HepG2 (cell line): ENCODE measurements around the gene NDUFB10. TPM values are rescaled to one million over a fixed set of nuclear protein-coding genes. Genes with fewer than 3 reads are reported as not detected.
A peak's percentile ranks its signal among the peaks of the same experiment; 100 is the strongest.

Experiments used
- BCL3 ChIP-seq: sonication (generic); formaldehyde crosslinking; IDR thresholded peaks from 2 replicates; pipeline ENCODE4 v1.5.1; 2020; ENCODE audit warnings: mild to moderate bottlenecking, missing genetic modification reagents, moderate library complexity
- ELF3 ChIP-seq: IDR thresholded peaks from 2 replicates; pipeline ENCODE4 v1.6.1; 2016; ENCODE audit warnings: missing genetic modification reagents, missing compliant biosample characterization
- ELF4 ChIP-seq: sonication (generic); formaldehyde crosslinking; IDR thresholded peaks from 2 replicates; pipeline ENCODE4 v1.5.0; 2020; ENCODE audit warnings: missing genetic modification reagents, mild to moderate bottlenecking, moderate library complexity, borderline replicate concordance
- HDAC2 ChIP-seq: sonication (generic); formaldehyde crosslinking; IDR thresholded peaks from 2 replicates; pipeline ENCODE4 v1.4.0; 2020; ENCODE audit warnings: missing genetic modification reagents
- KAT7 ChIP-seq: IDR thresholded peaks from 2 replicates; pipeline ENCODE4 v1.6.1; 2018; ENCODE audit warnings: borderline replicate concordance, missing compliant biosample characterization
- SMYD3 ChIP-seq: sonication (generic); formaldehyde crosslinking; IDR thresholded peaks from 2 replicates; pipeline ENCODE4 v1.8.1; 2023; ENCODE audit warnings: mild to moderate bottlenecking, missing genetic modification reagents
- SP140L ChIP-seq: sonication (generic); formaldehyde crosslinking; IDR thresholded peaks from 2 replicates; pipeline ENCODE4 v1.4.0; 2020; ENCODE audit warnings: missing genetic modification reagents, borderline replicate concordance
- SP2 ChIP-seq: sonication (generic); formaldehyde crosslinking; IDR thresholded peaks from 2 replicates; pipeline ENCODE4 v1.5.1; 2020; ENCODE audit warnings: mild to moderate bottlenecking, missing genetic modification reagents
- TBX3 ChIP-seq: fragments of 450-650 bp; IDR thresholded peaks from 2 replicates; pipeline ENCODE4 v1.6.1; 2017; ENCODE audit warnings: antibody characterized with exemption, mild to moderate bottlenecking, inconsistent platforms, borderline replicate concordance
- TERF1 ChIP-seq: sonication (generic); formaldehyde crosslinking; IDR thresholded peaks from 2 replicates; pipeline ENCODE4 v1.8.0; 2022; ENCODE audit warnings: mild to moderate bottlenecking, missing genetic modification reagents, moderate library complexity
- XRCC5 ChIP-seq: fragments of 200-400 bp; formaldehyde crosslinking; optimal IDR thresholded peaks from 2 replicates; pipeline ENCODE3; 2017; ENCODE audit warnings: mild to moderate bottlenecking, low read length
- ZNF138 ChIP-seq: sonication (generic); formaldehyde crosslinking; IDR thresholded peaks from 2 replicates; pipeline ENCODE4 v1.5.0; 2020; ENCODE audit warnings: mild to moderate bottlenecking, low read depth, missing genetic modification reagents
- ZNF430 ChIP-seq: sonication (generic); formaldehyde crosslinking; IDR thresholded peaks from 2 replicates; pipeline ENCODE4 v1.9.0; 2021; ENCODE audit warnings: mild to moderate bottlenecking, missing genetic modification reagents
- ZNF577 ChIP-seq: sonication (generic); formaldehyde crosslinking; IDR thresholded peaks from 2 replicates; pipeline ENCODE4 v1.4.0; 2020; ENCODE audit warnings: mild to moderate bottlenecking, low read depth, missing genetic modification reagents, borderline replicate concordance
- ZSCAN20 ChIP-seq: sonication (generic); formaldehyde crosslinking; IDR thresholded peaks from 2 replicates; pipeline ENCODE4 v1.4.0; 2020; ENCODE audit warnings: missing genetic modification reagents, mild to moderate bottlenecking, borderline replicate concordance
- polyA plus RNA-seq, 8 experiments: library from polyadenylated mRNA; depleted of rRNA in 3 of 8; stranded (reverse) in 7 of 8; unstranded in 1 of 8; fragments of >200 nt; fragmentation: Illumina TruSeq in 4 of 8; extraction: Trizol in 4 of 8; gene quantifications; 2 replicates each; pipeline versions ENCODE4 v1.2.1 to v1.2.3, GENCODE V29; 2011 to 2016; ENCODE audit warnings: low read depth in 4 of 8, missing spikeins in 1 of 8, mixed read lengths in 1 of 8; ENCODE audit not compliant: insufficient read depth in 1 of 8
- total RNA-seq, 5 experiments: library from RNA; depleted of rRNA; stranded (reverse); fragments of >200 nt; fragmentation: Illumina TruSeq; extraction: Trizol; gene quantifications; 2 replicates each; pipeline ENCODE4 v1.2.3, GENCODE V29; 2016; ENCODE audit warnings: low read depth in 1 of 5
- TF ChIP-seq, protein P1 (sequence below): sonication (generic); formaldehyde crosslinking; IDR thresholded peaks from 2 replicates; pipeline ENCODE4 v1.4.0; 2020; ENCODE audit warnings: missing genetic modification reagents
- TF ChIP-seq, protein P2 (sequence below), 2 experiments: sonication (generic) in 1 of 2; formaldehyde crosslinking in 1 of 2; IDR thresholded peaks; 2 replicates each; pipeline versions ENCODE4 v1.4.0 to v1.6.1; 2016 to 2020; ENCODE audit warnings: borderline replicate concordance in 1 of 2, low read depth in 1 of 2, mild to moderate bottlenecking in 1 of 2, missing genetic modification reagents in 1 of 2

Gene NDUFB10
- total and polyA plus RNA-seq, 2 of the 13 experiments (the other 11 are each of a cell fraction or from before 2014, with no cell fraction given), result 68.6 to 157 TPM

DNA sequence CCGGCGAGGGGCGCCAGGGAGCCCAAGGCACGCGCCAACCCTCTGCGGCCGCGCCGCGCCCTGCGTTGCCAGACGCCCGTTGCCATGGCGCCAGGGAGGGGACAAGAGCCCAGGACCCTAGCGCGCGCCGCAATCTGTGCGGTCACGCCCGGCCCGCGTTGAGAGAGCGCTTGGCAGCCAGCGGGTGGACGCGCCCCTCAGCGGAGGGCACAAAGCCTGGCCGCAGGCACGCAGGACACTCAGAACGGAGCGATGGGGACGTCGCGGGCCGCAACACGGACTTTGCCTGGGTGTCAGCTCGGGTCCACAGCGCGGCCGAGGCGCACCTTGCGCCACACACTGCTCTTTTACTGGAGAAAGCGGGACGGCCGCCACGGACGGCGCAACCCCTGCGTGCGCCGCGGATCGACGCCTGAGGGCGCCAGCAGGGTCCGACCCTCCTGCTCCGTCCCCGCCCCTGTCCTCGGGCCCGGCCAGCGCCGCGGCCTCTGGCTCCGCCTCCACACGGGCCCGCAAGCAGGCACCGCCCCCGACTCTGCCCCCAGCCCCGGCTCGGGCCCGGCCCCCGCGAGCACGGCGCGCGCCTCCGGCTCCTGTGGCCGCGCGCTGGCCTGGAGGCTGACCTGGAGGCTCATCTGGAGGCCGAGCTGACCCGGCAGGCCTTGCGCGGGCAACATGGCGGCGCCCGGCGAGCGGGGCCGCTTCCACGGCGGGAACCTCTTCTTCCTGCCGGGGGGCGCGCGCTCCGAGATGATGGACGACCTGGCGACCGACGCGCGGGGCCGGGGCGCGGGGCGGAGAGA is 24.4 kb downstream of the NDUFB10 start, which contains the start of gene GFER (continued):
- TF ChIP-seq BCL3 (CRISPR knock-in tag), result peak; percentile 56; the same call in 1 of the 2 replicates
- TF ChIP-seq ELF3, result no peak
- TF ChIP-seq, protein P1, sequence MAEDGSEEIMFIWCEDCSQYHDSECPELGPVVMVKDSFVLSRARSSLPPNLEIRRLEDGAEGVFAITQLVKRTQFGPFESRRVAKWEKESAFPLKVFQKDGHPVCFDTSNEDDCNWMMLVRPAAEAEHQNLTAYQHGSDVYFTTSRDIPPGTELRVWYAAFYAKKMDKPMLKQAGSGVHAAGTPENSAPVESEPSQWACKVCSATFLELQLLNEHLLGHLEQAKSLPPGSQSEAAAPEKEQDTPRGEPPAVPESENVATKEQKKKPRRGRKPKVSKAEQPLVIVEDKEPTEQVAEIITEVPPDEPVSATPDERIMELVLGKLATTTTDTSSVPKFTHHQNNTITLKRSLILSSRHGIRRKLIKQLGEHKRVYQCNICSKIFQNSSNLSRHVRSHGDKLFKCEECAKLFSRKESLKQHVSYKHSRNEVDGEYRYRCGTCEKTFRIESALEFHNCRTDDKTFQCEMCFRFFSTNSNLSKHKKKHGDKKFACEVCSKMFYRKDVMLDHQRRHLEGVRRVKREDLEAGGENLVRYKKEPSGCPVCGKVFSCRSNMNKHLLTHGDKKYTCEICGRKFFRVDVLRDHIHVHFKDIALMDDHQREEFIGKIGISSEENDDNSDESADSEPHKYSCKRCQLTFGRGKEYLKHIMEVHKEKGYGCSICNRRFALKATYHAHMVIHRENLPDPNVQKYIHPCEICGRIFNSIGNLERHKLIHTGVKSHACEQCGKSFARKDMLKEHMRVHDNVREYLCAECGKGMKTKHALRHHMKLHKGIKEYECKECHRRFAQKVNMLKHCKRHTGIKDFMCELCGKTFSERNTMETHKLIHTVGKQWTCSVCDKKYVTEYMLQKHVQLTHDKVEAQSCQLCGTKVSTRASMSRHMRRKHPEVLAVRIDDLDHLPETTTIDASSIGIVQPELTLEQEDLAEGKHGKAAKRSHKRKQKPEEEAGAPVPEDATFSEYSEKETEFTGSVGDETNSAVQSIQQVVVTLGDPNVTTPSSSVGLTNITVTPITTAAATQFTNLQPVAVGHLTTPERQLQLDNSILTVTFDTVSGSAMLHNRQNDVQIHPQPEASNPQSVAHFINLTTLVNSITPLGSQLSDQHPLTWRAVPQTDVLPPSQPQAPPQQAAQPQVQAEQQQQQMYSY, result no peak
- no peak for TF ChIP-seq ELF4 (CRISPR knock-in tag)
- TF ChIP-seq SP140L (CRISPR knock-in tag), result no peak
- TF ChIP-seq ZNF430 (CRISPR knock-in tag), result peak; percentile 59; the same call in 1 of the 2 replicates
- TF ChIP-seq KAT7 (CRISPR knock-in tag), result 0 out of 2 replicates have a peak, but pooled peaks have one; percentile 37
- TF ChIP-seq, protein P2, sequence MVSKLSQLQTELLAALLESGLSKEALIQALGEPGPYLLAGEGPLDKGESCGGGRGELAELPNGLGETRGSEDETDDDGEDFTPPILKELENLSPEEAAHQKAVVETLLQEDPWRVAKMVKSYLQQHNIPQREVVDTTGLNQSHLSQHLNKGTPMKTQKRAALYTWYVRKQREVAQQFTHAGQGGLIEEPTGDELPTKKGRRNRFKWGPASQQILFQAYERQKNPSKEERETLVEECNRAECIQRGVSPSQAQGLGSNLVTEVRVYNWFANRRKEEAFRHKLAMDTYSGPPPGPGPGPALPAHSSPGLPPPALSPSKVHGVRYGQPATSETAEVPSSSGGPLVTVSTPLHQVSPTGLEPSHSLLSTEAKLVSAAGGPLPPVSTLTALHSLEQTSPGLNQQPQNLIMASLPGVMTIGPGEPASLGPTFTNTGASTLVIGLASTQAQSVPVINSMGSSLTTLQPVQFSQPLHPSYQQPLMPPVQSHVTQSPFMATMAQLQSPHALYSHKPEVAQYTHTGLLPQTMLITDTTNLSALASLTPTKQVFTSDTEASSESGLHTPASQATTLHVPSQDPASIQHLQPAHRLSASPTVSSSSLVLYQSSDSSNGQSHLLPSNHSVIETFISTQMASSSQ (IDR thresholded peaks at IDR 0.05; ENCODE audit: low read depth), result no peak
- TF ChIP-seq, protein P2 (CRISPR knock-in tag; IDR thresholded peaks at IDR 0.05; ENCODE audit: borderline replicate concordance), result no peak
- no peak for TF ChIP-seq ZNF577 (CRISPR knock-in tag)
- TF ChIP-seq XRCC5, result peak; percentile 82
- no peak for TF ChIP-seq TBX3
- no peak for TF ChIP-seq SMYD3 (CRISPR knock-in tag)
- TF ChIP-seq ZNF138 (CRISPR knock-in tag), result no peak; the same call in 1 of the 2 replicates
- TF ChIP-seq ZSCAN20 (CRISPR knock-in tag), result no peak
- no peak for TF ChIP-seq TERF1 (CRISPR knock-in tag)
- peak; percentile 68 for TF ChIP-seq HDAC2 (CRISPR knock-in tag)
- TF ChIP-seq SP2 (CRISPR knock-in tag), result no peak; the same call in 1 of the 2 replicates
